Activated CD8-positive, alpha-beta T cell treated with anti-CD3 and anti-CD28 coated beads for 36 hours (primary cell): ENCODE measurements around the gene PEX16. TPM values are rescaled to one million over a fixed set of nuclear protein-coding genes. Genes with fewer than 3 reads are reported as not detected.

Source experiments
- ATAC-seq: fragments of 200-7000 bp; cut with Tn5 transposase; one replicate; pipeline ENCODE4 v1.10.0; 2021; ENCODE audit warnings: mild to moderate bottlenecking, moderate library complexity
- CTCF ChIA-PET: fragments of 350-600 bp; sonication (Branson Sonifier 250); formaldehyde crosslinking; loops from one replicate; lab custom pipeline; 2021; ENCODE audit warnings: antibody characterized with exemption; lab: Charles Lee
- POLR2A ChIA-PET: fragments of 350-600 bp; sonication (Branson Sonifier 250); formaldehyde crosslinking; loops from one replicate; lab custom pipeline; 2021; ENCODE audit warnings: antibody characterized with exemption; lab: Charles Lee
- DNase-seq: peaks from one replicate; pipeline ENCODE4 v3.0.0-alpha.2; 2020
- H3K27ac Mint-ChIP-seq: one replicate; pipeline ENCODE4 v1.8.0; 2021; ENCODE audit warnings: mild to moderate bottlenecking, mixed read lengths
- H3K27me3 Mint-ChIP-seq: one replicate; pipeline ENCODE4 v1.8.0; 2021; ENCODE audit warnings: mixed read lengths
- H3K36me3 Mint-ChIP-seq: one replicate; pipeline ENCODE4 v1.8.0; 2021; ENCODE audit warnings: low read depth, mixed read lengths
- H3K4me1 Mint-ChIP-seq: one replicate; pipeline ENCODE4 v1.8.0; 2021; ENCODE audit warnings: low read depth, mixed read lengths
- H3K4me3 Mint-ChIP-seq: one replicate; pipeline ENCODE4 v1.8.0; 2021; ENCODE audit warnings: mild to moderate bottlenecking, moderate library complexity, mixed read lengths
- H3K9me3 Mint-ChIP-seq: one replicate; pipeline ENCODE4 v1.8.0; 2021; ENCODE audit warnings: mixed read lengths
- intact Hi-C: fragments of 100-400 bp; cut with micrococcal nuclease; formaldehyde crosslinking; loops from one replicate; pipeline ENCODE4 v1.10.0; 2022
- total RNA-seq, 2 experiments: library from RNA; stranded (reverse); gene quantifications; one replicate each; pipeline ENCODE4 v1.2.3, GENCODE V29; 2021
- TF ChIP-seq, protein P1 (sequence below): fragments of 200-600 bp; IDR thresholded peaks from one replicate; pipeline ENCODE4 v1.8.0; 2022; ENCODE audit warnings: antibody characterized with exemption, mild to moderate bottlenecking

Gene PEX16
- total RNA-seq, 2 experiments from 2014 or later = 34.4 to 35.2 TPM

- no peak overlapping the region for H3K4me3 Mint-ChIP-seq
- no peak overlapping the region for H3K27ac Mint-ChIP-seq
- TF ChIP-seq, protein P1, sequence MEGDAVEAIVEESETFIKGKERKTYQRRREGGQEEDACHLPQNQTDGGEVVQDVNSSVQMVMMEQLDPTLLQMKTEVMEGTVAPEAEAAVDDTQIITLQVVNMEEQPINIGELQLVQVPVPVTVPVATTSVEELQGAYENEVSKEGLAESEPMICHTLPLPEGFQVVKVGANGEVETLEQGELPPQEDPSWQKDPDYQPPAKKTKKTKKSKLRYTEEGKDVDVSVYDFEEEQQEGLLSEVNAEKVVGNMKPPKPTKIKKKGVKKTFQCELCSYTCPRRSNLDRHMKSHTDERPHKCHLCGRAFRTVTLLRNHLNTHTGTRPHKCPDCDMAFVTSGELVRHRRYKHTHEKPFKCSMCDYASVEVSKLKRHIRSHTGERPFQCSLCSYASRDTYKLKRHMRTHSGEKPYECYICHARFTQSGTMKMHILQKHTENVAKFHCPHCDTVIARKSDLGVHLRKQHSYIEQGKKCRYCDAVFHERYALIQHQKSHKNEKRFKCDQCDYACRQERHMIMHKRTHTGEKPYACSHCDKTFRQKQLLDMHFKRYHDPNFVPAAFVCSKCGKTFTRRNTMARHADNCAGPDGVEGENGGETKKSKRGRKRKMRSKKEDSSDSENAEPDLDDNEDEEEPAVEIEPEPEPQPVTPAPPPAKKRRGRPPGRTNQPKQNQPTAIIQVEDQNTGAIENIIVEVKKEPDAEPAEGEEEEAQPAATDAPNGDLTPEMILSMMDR = no peak
- no peak for ATAC-seq
- no peaks in the 10 kb centered on the region for H3K36me3 Mint-ChIP-seq
- H3K27me3 Mint-ChIP-seq = peaks cover 3% of the 10 kb centered on the region
- peaks cover 10% of the 10 kb centered on the region for H3K4me1 Mint-ChIP-seq
- ChIA-PET POLR2A (no interaction called here), CTCF (no interaction called here)
- no peaks in the 10 kb centered on the region for H3K9me3 Mint-ChIP-seq
- intact Hi-C loops = no loop called here
- DNase-seq = no peak
Observed at GRCh38 chr11:45905095-45905494, 12.6 kb downstream of the PEX16 start.

GRCh38 chr11:45904309-45904915, 13.3 kb downstream of the PEX16 start:
- Mint-ChIP-seq H3K27me3 (peaks cover 3% of the 10 kb centered on the region), H3K27ac (no peak overlapping the region), H3K4me3 (no peak overlapping the region), H3K36me3 (no peaks in the 10 kb centered on the region), H3K4me1 (peaks cover 10% of the 10 kb centered on the region), H3K9me3 (no peaks in the 10 kb centered on the region)
- intact Hi-C loops = no loop called here
- DNase-seq (no peak), ATAC-seq (no peak)
- ChIA-PET POLR2A (no interaction called here), CTCF (no interaction called here)
- TF ChIP-seq, protein P1 = no peak

DNA sequence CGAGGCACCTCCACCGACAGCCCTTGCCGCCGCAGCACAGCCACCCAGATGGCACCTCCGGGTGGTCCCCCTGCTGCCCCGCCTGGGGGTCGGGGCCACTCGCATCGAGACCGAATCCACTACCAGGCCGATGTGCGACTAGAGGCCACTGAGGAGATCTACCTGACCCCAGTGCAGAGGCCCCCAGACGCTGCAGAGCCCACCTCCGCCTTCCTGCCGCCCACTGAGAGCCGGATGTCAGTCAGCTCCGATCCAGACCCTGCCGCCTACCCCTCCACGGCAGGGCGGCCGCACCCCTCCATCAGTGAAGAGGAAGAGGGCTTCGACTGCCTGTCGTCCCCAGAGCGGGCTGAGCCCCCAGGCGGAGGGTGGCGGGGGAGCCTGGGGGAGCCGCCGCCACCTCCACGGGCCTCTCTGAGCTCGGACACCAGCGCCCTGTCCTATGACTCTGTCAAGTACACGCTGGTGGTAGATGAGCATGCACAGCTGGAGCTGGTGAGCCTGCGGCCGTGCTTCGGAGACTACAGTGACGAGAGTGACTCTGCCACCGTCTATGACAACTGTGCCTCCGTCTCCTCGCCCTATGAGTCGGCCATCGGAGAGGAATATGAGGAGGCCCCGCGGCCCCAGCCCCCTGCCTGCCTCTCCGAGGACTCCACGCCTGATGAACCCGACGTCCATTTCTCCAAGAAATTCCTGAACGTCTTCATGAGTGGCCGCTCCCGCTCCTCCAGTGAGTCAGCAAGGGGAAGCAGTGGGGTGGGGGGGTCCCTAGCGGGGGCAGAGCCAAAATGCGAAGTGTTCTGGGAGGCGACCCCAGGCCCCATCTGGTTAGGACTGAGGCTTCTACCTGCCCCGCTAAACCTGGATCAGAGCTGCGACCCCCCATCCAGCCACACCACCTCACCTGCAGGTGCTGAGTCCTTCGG, 15.0 kb downstream of the PEX16 start:
- Mint-ChIP-seq H3K4me1 (peaks cover 10% of the 10 kb centered on the region), H3K27me3 (peaks cover 7% of the 10 kb centered on the region), H3K27ac (no peak overlapping the region), H3K4me3 (no peak overlapping the region), H3K36me3 (no peaks in the 10 kb centered on the region), H3K9me3 (no peaks in the 10 kb centered on the region)
- intact Hi-C loops = no loop called here
- ChIA-PET POLR2A (no interaction called here), CTCF (no interaction called here)
- TF ChIP-seq, protein P1 = no peak
- DNase-seq (no peak), ATAC-seq (no peak)

DNA sequence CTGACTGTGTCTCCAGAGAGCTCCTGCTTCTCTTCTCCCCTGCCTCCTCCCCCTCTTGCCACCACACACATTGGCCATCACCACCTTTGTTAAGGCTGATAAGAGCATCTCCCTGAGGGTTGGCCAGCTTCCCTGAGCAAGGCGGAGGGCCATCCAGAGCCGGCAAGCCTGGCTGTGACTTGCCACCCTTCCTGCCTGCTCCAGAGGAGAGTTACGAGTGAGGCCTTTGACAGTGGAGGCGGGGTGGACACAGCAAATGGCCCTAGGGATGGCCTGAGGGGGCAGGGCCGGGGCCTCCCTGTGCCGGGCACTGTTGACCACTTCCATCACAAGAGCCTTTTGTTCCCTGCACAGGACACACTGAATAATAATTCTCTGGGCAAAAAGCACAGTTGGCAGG, 16.1 kb downstream of the PEX16 start:
- H3K27me3 Mint-ChIP-seq = peaks cover 9% of the 10 kb centered on the region
- no peak overlapping the region for H3K4me3 Mint-ChIP-seq
- H3K9me3 Mint-ChIP-seq = no peaks in the 10 kb centered on the region
- peaks cover 10% of the 10 kb centered on the region for H3K4me1 Mint-ChIP-seq
- POLR2A ChIA-PET = interaction anchor here (0.9 kb wide), 1 partner anchor 18 kb away, joined by 3 read pairs; no protein-coding TSS in a partner anchor
- CTCF ChIA-PET = no interaction called here
- TF ChIP-seq, protein P1 = no peak
- intact Hi-C loops = no loop called here
- ATAC-seq = no peak
- no peaks in the 10 kb centered on the region for H3K36me3 Mint-ChIP-seq
- DNase-seq = no peak
- H3K27ac Mint-ChIP-seq = no peak overlapping the region
